ENCODE measurements around the gene ARHGAP9.
A peak's percentile ranks its signal among the peaks of the same experiment; 100 is the strongest.

The ARHGAP9 gene

GRCh38 chr12:57431654-57432188 is 47.9 kb downstream of the ARHGAP9 start:
- Histone ChIP-seq H3K27ac (ENCODE audit: low read depth, low read length) (peak overlapping the region; percentile 64; the same call in 1 of the 2 replicates), H3F3A (ENCODE audit: insufficient read depth) (peaks cover 13% of the 10 kb centered on the region), H3K27me3 (ENCODE audit: low read length) (no peaks in the 10 kb centered on the region), H2AFZ (ENCODE audit: low read depth, low read length, severe bottlenecking) (peak overlapping the region; percentile 67), H3K4me3 (ENCODE audit: insufficient read depth, low read length, poor library complexity, severe bottlenecking) (peak overlapping the region; percentile 65), H3K9me3 (ENCODE audit: insufficient read depth, low read length) (no peaks in the 10 kb centered on the region), H3K79me2 (ENCODE audit: insufficient read depth, low read length) (peaks cover 19% of the 10 kb centered on the region), H3K9me2 (replicated peaks; ENCODE audit: insufficient read depth, low read length) (no peaks in the 10 kb centered on the region), H3K9ac (ENCODE audit: low read length) (peak overlapping the region; percentile 72), H3K4me2 (ENCODE audit: low read depth, low read length, poor library complexity, severe bottlenecking) (peak overlapping the region; percentile 98), H3K36me3 (ENCODE audit: low read length) (no peaks in the 10 kb centered on the region), H4K20me1 (ENCODE audit: low read depth, low read length) (no peaks in the 10 kb centered on the region)
- TF ChIP-seq, protein P1, sequence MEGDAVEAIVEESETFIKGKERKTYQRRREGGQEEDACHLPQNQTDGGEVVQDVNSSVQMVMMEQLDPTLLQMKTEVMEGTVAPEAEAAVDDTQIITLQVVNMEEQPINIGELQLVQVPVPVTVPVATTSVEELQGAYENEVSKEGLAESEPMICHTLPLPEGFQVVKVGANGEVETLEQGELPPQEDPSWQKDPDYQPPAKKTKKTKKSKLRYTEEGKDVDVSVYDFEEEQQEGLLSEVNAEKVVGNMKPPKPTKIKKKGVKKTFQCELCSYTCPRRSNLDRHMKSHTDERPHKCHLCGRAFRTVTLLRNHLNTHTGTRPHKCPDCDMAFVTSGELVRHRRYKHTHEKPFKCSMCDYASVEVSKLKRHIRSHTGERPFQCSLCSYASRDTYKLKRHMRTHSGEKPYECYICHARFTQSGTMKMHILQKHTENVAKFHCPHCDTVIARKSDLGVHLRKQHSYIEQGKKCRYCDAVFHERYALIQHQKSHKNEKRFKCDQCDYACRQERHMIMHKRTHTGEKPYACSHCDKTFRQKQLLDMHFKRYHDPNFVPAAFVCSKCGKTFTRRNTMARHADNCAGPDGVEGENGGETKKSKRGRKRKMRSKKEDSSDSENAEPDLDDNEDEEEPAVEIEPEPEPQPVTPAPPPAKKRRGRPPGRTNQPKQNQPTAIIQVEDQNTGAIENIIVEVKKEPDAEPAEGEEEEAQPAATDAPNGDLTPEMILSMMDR (IDR thresholded peaks at IDR 0.05; ENCODE audit: insufficient read depth, low read length, poor library complexity, severe bottlenecking), result no peak

- H2AFZ ChIP-seq (ENCODE audit: low read depth, low read length, severe bottlenecking), result peak within 1 kb of the TSS; percentile 67
These were observed 48.6 kb downstream of the ARHGAP9 start, which contains the start of gene R3HDM2 for GRCh38 chr12:57430931-57431566. R3HDM2 (minus strand) TSS chr12:57431043; CDS start chr12:57310428, 120,615 bp downstream.

GRCh38 chr12:57430112-57430930 is 49.3 kb downstream of the ARHGAP9 start:
- H3K4me3 ChIP-seq (ENCODE audit: insufficient read depth, low read length, poor library complexity, severe bottlenecking), result peak overlapping the region; percentile 65
- no peak overlapping the region for H2AFZ ChIP-seq (ENCODE audit: low read depth, low read length, severe bottlenecking)
- peaks cover 13% of the 10 kb centered on the region for H3F3A ChIP-seq (ENCODE audit: insufficient read depth)
- no peaks in the 10 kb centered on the region for H3K36me3 ChIP-seq (ENCODE audit: low read length)
- peaks cover 33% of the 10 kb centered on the region for H3K79me2 ChIP-seq (ENCODE audit: insufficient read depth, low read length)
- H3K4me2 ChIP-seq (ENCODE audit: low read depth, low read length, poor library complexity, severe bottlenecking), result peak overlapping the region; percentile 98
- peak overlapping the region; percentile 64 for H3K27ac ChIP-seq (ENCODE audit: low read depth, low read length)
- no peaks in the 10 kb centered on the region for H4K20me1 ChIP-seq (ENCODE audit: low read depth, low read length)
- H3K27me3 ChIP-seq (ENCODE audit: low read length), result no peaks in the 10 kb centered on the region
- no peaks in the 10 kb centered on the region for H3K9me2 ChIP-seq (replicated peaks; ENCODE audit: insufficient read depth, low read length)
- H3K9me3 ChIP-seq (ENCODE audit: insufficient read depth, low read length), result no peaks in the 10 kb centered on the region
- peak overlapping the region; percentile 72 for H3K9ac ChIP-seq (ENCODE audit: low read length)
- TF ChIP-seq, protein P1 (IDR thresholded peaks at IDR 0.05; ENCODE audit: insufficient read depth, low read length, poor library complexity, severe bottlenecking), result no peak

More at GRCh38 chr12:57430931-57431566, 48.6 kb downstream of the ARHGAP9 start, which contains the start of gene R3HDM2:
- Histone ChIP-seq H3K9ac (ENCODE audit: low read length) (peak within 1 kb of the TSS; percentile 72), H3K9me3 (ENCODE audit: insufficient read depth, low read length) (no peaks in the 10 kb centered on the region), H3F3A (ENCODE audit: insufficient read depth) (peaks cover 13% of the 10 kb centered on the region), H3K36me3 (ENCODE audit: low read length) (no peaks in the 10 kb centered on the region), H4K20me1 (ENCODE audit: low read depth, low read length) (no peaks in the 10 kb centered on the region), H3K27me3 (ENCODE audit: low read length) (no peaks in the 10 kb centered on the region), H3K9me2 (replicated peaks; ENCODE audit: insufficient read depth, low read length) (no peaks in the 10 kb centered on the region), H3K27ac (ENCODE audit: low read depth, low read length) (peak within 1 kb of the TSS; percentile 64), H3K4me3 (ENCODE audit: insufficient read depth, low read length, poor library complexity, severe bottlenecking) (peak within 1 kb of the TSS; percentile 65), H3K4me2 (ENCODE audit: low read depth, low read length, poor library complexity, severe bottlenecking) (peak within 1 kb of the TSS; percentile 98), H3K79me2 (ENCODE audit: insufficient read depth, low read length) (peaks cover 26% of the 10 kb centered on the region)
- TF ChIP-seq, protein P1 (IDR thresholded peaks at IDR 0.05; ENCODE audit: insufficient read depth, low read length, poor library complexity, severe bottlenecking), result no peak
- no peak for TF ChIP-seq EZH2phosphoT487 (conservative IDR thresholded peaks at IDR 0.05; ENCODE audit: low read length)

All from SU-DHL-6 (cell line).